Measurements from ENCODE around the gene PCNX2.

DNA sequence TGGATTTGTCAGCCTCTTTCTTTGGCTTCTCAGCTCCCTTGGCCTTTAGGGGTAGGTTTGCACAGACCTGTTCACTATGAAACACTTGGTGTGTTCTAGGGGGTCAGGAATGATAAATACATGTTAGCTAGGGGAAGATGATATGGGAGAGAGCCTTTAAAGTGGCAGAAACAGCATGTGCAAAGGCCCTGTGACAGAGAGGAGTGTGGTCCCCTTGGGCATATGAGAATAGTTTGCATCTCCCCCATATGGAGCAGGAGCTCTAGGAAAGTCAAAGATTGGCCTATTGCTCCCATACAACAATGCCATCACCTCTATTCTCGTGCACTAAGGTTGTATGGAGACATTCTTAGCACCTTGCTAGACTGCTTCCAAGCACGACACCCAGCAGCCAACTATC is 355.8 kb downstream of the PCNX2 start:
- TF ChIP-seq, protein P1, sequence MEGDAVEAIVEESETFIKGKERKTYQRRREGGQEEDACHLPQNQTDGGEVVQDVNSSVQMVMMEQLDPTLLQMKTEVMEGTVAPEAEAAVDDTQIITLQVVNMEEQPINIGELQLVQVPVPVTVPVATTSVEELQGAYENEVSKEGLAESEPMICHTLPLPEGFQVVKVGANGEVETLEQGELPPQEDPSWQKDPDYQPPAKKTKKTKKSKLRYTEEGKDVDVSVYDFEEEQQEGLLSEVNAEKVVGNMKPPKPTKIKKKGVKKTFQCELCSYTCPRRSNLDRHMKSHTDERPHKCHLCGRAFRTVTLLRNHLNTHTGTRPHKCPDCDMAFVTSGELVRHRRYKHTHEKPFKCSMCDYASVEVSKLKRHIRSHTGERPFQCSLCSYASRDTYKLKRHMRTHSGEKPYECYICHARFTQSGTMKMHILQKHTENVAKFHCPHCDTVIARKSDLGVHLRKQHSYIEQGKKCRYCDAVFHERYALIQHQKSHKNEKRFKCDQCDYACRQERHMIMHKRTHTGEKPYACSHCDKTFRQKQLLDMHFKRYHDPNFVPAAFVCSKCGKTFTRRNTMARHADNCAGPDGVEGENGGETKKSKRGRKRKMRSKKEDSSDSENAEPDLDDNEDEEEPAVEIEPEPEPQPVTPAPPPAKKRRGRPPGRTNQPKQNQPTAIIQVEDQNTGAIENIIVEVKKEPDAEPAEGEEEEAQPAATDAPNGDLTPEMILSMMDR (IDR thresholded peaks at IDR 0.05): no peak
- TF ChIP-seq EP300 (IDR thresholded peaks at IDR 0.05): no peak

All from stomach (tissue), 4 donors.